ENCODE measurements around the gene RASAL1.

DNA sequence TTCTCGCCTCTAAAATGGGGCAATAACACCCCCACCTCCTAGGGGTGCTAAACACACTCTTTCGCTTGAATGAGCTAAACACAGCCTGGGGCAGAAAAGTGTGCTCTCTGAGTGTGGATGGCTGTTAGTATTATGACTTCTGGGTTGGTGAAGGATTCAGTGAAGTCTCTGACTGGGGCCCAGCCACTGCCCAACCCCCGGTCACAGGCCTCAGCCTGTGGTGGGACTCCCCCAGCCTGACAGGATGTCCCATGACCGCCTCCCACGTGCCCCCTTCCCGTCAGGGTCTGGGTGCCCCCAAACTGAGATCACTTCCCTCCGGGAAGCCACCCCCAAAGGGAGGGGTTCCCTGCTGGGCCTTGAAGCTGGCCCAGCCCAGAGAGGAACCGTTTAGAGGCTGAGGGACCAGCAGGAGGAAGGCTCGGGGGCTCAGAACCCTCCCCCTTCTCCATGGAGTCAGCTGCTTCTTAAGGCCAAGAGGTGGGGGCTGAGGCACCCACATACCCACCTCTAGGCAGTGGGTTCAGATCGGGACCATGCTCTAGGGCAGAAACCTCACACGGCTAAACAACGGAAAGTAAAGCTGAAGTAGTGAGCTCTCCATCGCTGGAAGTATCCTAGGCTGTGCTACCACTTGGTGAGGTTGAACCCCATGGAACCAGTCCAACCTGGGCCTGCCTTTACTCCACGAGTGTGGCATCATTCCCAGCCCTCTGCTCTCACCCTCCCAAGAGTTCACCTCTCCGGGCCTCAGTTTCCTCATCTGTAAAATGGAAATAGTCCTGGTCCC is 65.2 kb downstream of the RASAL1 start:
- TF ChIP-seq, protein P1, sequence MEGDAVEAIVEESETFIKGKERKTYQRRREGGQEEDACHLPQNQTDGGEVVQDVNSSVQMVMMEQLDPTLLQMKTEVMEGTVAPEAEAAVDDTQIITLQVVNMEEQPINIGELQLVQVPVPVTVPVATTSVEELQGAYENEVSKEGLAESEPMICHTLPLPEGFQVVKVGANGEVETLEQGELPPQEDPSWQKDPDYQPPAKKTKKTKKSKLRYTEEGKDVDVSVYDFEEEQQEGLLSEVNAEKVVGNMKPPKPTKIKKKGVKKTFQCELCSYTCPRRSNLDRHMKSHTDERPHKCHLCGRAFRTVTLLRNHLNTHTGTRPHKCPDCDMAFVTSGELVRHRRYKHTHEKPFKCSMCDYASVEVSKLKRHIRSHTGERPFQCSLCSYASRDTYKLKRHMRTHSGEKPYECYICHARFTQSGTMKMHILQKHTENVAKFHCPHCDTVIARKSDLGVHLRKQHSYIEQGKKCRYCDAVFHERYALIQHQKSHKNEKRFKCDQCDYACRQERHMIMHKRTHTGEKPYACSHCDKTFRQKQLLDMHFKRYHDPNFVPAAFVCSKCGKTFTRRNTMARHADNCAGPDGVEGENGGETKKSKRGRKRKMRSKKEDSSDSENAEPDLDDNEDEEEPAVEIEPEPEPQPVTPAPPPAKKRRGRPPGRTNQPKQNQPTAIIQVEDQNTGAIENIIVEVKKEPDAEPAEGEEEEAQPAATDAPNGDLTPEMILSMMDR (conservative IDR thresholded peaks at IDR 0.05 in 1 of 2, IDR thresholded peaks at IDR 0.05 in 1 of 2; ENCODE audit: low read depth in 1 of 2, low read length in 2 of 2): no peak
- TF ChIP-seq EZH2 (IDR thresholded peaks at IDR 0.05; ENCODE audit: low read length, missing control alignments): no peak

Measured in fibroblast of lung (primary cell).